ENCODE results near the gene PRDX6. TPM values are rescaled to one million over a fixed set of nuclear protein-coding genes. Genes with fewer than 3 reads are reported as not detected.
"Not testable (repeated sequence)": the region's sequence is repeated elsewhere in the genome, so short reads cannot be mapped to it uniquely, and the experiment has no call there.

PRDX6 gene
- total RNA-seq, 1 donor from 2014 or later: 185 TPM

DNA sequence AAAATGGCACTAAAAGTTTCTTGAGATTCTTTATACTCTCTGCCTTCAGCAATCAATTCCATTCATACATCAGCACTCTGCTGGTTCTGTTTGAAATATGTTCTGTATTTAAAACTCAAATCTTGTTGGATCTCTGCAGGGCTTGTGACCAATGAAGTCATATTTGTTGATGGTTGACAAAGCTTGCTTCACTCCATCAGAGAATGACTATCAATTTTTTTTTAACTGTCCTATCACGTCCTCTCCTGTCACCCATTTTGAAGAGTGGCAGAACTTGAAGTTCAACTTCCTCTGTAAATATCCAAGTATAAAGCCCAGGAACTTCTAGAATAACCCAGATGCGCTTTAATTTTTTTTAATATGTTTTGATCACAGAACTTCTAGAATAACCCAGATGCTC is 10.9 kb downstream of the PRDX6 start:
- DNase-seq (ENCODE audit: low read depth): no peak
- Histone ChIP-seq H3K36me3 (ENCODE audit: control insufficient read depth, insufficient read depth, low read length) (peaks cover 12% of the 10 kb centered on the region), H3K4me3 (ENCODE audit: low read depth, low read length) (no peak overlapping the region), H3K27me3 (ENCODE audit: control insufficient read depth, insufficient read depth, low read length) (no peaks in the 10 kb centered on the region)
- no peak for FAIRE-seq
- TF ChIP-seq, protein P1, sequence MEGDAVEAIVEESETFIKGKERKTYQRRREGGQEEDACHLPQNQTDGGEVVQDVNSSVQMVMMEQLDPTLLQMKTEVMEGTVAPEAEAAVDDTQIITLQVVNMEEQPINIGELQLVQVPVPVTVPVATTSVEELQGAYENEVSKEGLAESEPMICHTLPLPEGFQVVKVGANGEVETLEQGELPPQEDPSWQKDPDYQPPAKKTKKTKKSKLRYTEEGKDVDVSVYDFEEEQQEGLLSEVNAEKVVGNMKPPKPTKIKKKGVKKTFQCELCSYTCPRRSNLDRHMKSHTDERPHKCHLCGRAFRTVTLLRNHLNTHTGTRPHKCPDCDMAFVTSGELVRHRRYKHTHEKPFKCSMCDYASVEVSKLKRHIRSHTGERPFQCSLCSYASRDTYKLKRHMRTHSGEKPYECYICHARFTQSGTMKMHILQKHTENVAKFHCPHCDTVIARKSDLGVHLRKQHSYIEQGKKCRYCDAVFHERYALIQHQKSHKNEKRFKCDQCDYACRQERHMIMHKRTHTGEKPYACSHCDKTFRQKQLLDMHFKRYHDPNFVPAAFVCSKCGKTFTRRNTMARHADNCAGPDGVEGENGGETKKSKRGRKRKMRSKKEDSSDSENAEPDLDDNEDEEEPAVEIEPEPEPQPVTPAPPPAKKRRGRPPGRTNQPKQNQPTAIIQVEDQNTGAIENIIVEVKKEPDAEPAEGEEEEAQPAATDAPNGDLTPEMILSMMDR (IDR thresholded peaks at IDR 0.05; ENCODE audit: insufficient read depth, low read length, severe bottlenecking): no peak

DNA sequence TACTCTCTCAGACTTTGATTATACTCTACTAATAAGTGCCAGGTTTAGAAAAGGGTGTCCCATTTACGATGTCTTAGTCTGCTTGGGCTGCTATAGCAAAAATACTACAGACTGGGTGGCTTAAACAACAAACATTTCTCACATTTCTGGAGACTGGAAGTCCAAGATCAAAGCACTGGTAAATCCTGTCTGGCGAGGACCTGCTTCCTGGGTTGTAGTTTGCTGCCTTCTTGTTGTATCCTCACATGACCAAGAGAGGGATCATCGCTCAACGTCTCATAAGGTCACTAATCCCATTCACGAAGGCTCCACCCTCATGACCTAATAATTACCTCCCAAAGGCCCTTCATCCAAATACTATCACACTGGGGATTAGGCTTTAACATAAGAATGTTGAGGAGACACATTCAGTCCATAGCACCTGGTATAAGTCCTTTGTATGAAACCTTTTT is 12.0 kb downstream of the PRDX6 start:
- Histone ChIP-seq H3K36me3 (ENCODE audit: control insufficient read depth, insufficient read depth, low read length) (peaks cover 11% of the 10 kb centered on the region), H3K27me3 (ENCODE audit: control insufficient read depth, insufficient read depth, low read length) (no peaks in the 10 kb centered on the region), H3K4me3 (ENCODE audit: low read depth, low read length) (no peak overlapping the region)
- peak; percentile 85 for FAIRE-seq
- TF ChIP-seq, protein P1 (IDR thresholded peaks at IDR 0.05; ENCODE audit: insufficient read depth, low read length, severe bottlenecking): peak; percentile 3
- no peak for DNase-seq (ENCODE audit: low read depth)

DNA sequence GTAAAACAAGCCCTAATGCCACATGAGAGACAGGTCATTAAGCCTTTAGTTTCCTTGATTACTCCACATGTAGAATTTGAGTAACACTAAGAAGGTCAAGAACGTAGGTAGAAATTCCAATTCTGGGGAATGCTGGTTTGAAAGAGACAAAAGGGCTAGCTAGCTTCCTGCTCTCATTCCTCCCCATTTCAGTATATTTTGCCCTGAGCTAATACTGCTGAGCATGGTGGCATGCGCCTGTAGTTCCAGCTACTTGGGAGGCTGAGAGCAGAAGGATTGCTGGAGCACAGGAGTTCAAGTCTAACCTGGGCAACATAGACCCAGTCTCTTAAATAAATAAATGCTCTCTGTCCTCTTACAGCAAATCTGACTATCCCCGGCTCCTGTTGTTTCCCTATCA is 12.8 kb downstream of the PRDX6 start:
- Histone ChIP-seq H3K36me3 (ENCODE audit: control insufficient read depth, insufficient read depth, low read length) (peaks cover 9% of the 10 kb centered on the region), H3K4me3 (ENCODE audit: low read depth, low read length) (no peak overlapping the region), H3K27me3 (ENCODE audit: control insufficient read depth, insufficient read depth, low read length) (no peaks in the 10 kb centered on the region)
- TF ChIP-seq, protein P1 (IDR thresholded peaks at IDR 0.05; ENCODE audit: insufficient read depth, low read length, severe bottlenecking): no peak
- no peak for FAIRE-seq
- no peak for DNase-seq (ENCODE audit: low read depth)

DNA sequence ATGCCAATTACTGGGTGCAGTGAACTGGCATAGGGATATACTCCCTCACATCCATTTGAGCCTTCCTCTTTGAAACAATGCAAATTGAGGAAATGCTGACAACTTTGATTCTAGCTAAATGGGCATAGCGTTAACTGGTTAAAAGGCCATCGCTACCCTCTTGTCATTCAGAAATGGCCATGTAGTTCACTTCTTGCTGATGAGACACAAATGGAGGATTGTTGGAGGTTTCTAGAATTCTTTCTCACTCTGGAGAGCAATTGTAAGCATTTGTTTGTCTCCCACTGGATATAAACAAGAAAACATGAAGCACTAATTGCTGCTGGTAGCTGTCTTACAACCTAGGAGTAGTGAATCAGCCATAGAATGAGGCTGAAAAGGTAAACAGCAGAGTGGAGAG is 14.4 kb downstream of the PRDX6 start:
- TF ChIP-seq, protein P1 (IDR thresholded peaks at IDR 0.05; ENCODE audit: insufficient read depth, low read length, severe bottlenecking): no peak
- FAIRE-seq: no peak
- Histone ChIP-seq H3K4me3 (ENCODE audit: low read depth, low read length) (no peak overlapping the region), H3K27me3 (ENCODE audit: control insufficient read depth, insufficient read depth, low read length) (no peaks in the 10 kb centered on the region), H3K36me3 (ENCODE audit: control insufficient read depth, insufficient read depth, low read length) (peaks cover 5% of the 10 kb centered on the region)
- no peak for DNase-seq (ENCODE audit: low read depth)

DNA sequence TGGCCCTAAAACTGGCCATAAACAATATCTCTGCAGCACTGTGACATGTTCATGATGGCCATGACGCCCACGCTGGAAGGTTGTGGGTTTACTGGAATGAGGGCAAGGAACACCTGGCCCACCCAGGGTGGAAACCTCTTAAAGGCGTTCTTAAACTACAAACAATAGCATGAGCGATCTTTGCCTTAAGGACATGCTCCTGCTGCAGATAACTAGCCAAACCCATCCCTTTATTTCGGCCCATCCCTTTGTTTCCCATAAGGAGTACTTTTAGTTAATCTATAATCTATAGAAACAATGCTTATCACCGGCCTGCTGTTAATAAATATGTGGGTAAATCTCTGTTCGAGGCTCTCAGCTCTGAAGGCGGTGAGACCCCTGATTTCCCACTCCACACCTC is 16.0 kb downstream of the PRDX6 start:
- not testable (repeated sequence) for FAIRE-seq

DNA sequence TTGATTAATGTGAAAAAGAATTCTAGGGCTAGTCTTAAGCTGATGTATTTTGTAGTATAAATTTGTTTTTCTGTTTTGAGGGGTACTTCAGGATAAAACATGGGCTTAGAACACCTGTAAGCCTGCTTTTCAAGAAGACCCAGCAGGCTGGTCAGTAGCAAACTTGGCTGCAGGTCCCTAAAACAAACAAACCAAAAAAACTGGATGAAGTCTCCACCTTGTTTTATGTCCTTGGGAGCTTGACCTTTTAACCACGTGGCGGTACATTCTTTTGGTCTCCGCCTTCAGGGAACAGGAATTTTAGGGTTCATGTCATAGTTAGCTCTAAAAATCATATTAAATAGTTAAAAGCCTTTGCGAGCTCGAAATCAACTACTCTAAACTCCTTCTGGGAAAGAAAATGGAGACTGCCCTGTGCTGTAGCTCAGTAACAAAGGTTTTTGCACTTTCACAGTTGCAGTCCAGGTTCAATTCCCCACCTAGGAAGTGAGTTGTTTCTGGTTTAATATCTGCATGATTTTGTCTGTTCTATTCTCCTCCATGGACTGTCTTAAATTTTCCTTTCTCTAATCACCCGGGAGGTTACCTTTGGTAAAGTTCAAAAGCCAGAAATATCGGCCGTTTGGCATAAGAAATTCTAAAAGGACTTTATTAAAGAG is 18.6 kb downstream of the PRDX6 start:
- DNase-seq (ENCODE audit: low read depth) (no peak), FAIRE-seq (no peak)
- Histone ChIP-seq H3K36me3 (ENCODE audit: control insufficient read depth, insufficient read depth, low read length) (no peaks in the 10 kb centered on the region), H3K4me3 (ENCODE audit: low read depth, low read length) (no peak overlapping the region), H3K27me3 (ENCODE audit: control insufficient read depth, insufficient read depth, low read length) (no peaks in the 10 kb centered on the region)
- TF ChIP-seq, protein P1 (IDR thresholded peaks at IDR 0.05; ENCODE audit: insufficient read depth, low read length, severe bottlenecking): no peak

More for the DNA sequence above, 16.0 kb downstream of the PRDX6 start:
- H3K27me3 ChIP-seq (ENCODE audit: control insufficient read depth, insufficient read depth, low read length); H3K4me3 ChIP-seq (ENCODE audit: low read depth, low read length); DNase-seq (ENCODE audit: low read depth); H3K36me3 ChIP-seq (ENCODE audit: control insufficient read depth, insufficient read depth, low read length): not testable (repeated sequence)

All from bronchial epithelial cell (primary cell).